MM.1S (cell line): ENCODE measurements around the gene RHBDL2.

Source experiments
- DNase-seq: peaks from one replicate; pipeline ENCODE4 v3.0.0-alpha.2; 2015
- H2AFZ ChIP-seq: fragments of 300-600 bp; sonication (generic); 2 replicates; pipeline ENCODE4 v1.6.0; 2016; ENCODE audit warnings: antibody characterized with exemption, low read length
- H3F3A ChIP-seq: fragments of 300-600 bp; sonication (generic); 2 replicates; pipeline ENCODE4 v1.6.1; 2016; ENCODE audit warnings: mild to moderate bottlenecking, antibody characterized with exemption, low read length, moderate library complexity, mixed read lengths; ENCODE audit not compliant: insufficient read depth
- H3K27ac ChIP-seq: fragments of 300-600 bp; sonication (generic); 2 replicates; pipeline ENCODE4 v1.5.1; 2016; ENCODE audit warnings: mild to moderate bottlenecking, low read length
- H3K27me3 ChIP-seq: fragments of 300-600 bp; sonication (generic); replicated peaks from 2 replicates; pipeline ENCODE4 v1.6.0; 2016; ENCODE audit warnings: low read length; ENCODE audit not compliant: insufficient read depth
- H3K36me3 ChIP-seq: fragments of 300-600 bp; sonication (generic); replicated peaks from 2 replicates; pipeline ENCODE4 v1.6.1; 2016; ENCODE audit warnings: mild to moderate bottlenecking, low read length, mixed read lengths; ENCODE audit not compliant: insufficient read depth
- H3K4me1 ChIP-seq: fragments of 300-600 bp; sonication (generic); 2 replicates; pipeline ENCODE4 v1.6.1; 2016; ENCODE audit warnings: low read length, mixed read lengths
- H3K4me2 ChIP-seq: fragments of 300-600 bp; sonication (generic); 2 replicates; pipeline ENCODE4 v1.6.0; 2016; ENCODE audit warnings: low read depth, low read length
- H3K4me3 ChIP-seq: fragments of 300-600 bp; sonication (generic); 2 replicates; pipeline ENCODE4 v1.5.1; 2016; ENCODE audit warnings: low read length, mixed read lengths
- H3K79me2 ChIP-seq: fragments of 300-600 bp; sonication (generic); 2 replicates; pipeline ENCODE4 v1.6.1; 2016; ENCODE audit warnings: mixed run types, low read length, mixed read lengths
- H3K9ac ChIP-seq: fragments of 300-600 bp; sonication (generic); 2 replicates; pipeline ENCODE4 v1.6.1; 2016; ENCODE audit warnings: low read length, mixed read lengths
- H3K9me2 ChIP-seq: fragments of 300-600 bp; sonication (generic); replicated peaks from 2 replicates; pipeline ENCODE4 v1.6.1; 2016; ENCODE audit warnings: mild to moderate bottlenecking, low read length, mixed read lengths; ENCODE audit not compliant: insufficient read depth
- H3K9me3 ChIP-seq: fragments of 300-600 bp; sonication (generic); replicated peaks from 2 replicates; pipeline ENCODE4 v1.6.1; 2016; ENCODE audit warnings: mild to moderate bottlenecking, low read length, mixed read lengths; ENCODE audit not compliant: insufficient read depth
- H4K20me1 ChIP-seq: fragments of 300-600 bp; sonication (generic); 2 replicates; pipeline ENCODE4 v1.6.1; 2016; ENCODE audit warnings: mild to moderate bottlenecking, low read length, moderate library complexity, mixed read lengths; ENCODE audit not compliant: insufficient read depth
- EZH2 ChIP-seq: fragments of 300-600 bp; sonication (generic); optimal IDR thresholded peaks from 2 replicates; pipeline ENCODE3; 2017; ENCODE audit warnings: low read depth, mild to moderate bottlenecking, antibody characterized with exemption, low read length, mixed read lengths
- EZH2phosphoT487 ChIP-seq: fragments of 300-600 bp; sonication (generic); IDR thresholded peaks from 2 replicates; pipeline ENCODE4 v1.6.1; 2018; ENCODE audit warnings: antibody characterized with exemption, low read length
- TF ChIP-seq, protein P1 (sequence below): fragments of 300-600 bp; sonication (generic); IDR thresholded peaks from 2 replicates; pipeline ENCODE4 v1.5.1; 2016; ENCODE audit warnings: antibody characterized with exemption, low read length, mixed read lengths

The RHBDL2 gene

DNA sequence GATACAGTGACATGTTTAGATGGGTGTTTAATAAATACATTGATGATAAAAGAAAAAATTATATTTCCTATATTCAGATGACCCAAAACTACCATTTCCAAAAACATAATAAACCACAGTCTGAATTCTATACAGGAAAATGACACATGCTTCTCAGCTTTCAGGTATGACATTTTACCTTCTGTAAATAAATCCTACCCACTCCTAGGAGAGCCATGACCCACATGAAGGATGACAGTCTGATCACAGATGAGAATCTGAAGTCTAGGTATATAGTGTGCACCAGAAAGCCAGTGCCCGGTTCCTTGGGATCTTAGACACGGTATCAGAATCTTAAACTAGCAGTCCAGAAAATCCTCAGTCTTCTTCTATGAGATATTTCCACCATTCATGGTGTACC is 56.5 kb downstream of the RHBDL2 start:
- Histone ChIP-seq H3K9me3 (no peaks in the 10 kb centered on the region), H3K9me2 (no peaks in the 10 kb centered on the region), H3K9ac (no peak overlapping the region), H3K4me1 (no peaks in the 10 kb centered on the region), H3F3A (no peaks in the 10 kb centered on the region), H3K4me2 (no peak overlapping the region), H3K79me2 (no peaks in the 10 kb centered on the region), H3K36me3 (no peaks in the 10 kb centered on the region), H3K27me3 (no peaks in the 10 kb centered on the region), H3K4me3 (no peak overlapping the region), H4K20me1 (no peaks in the 10 kb centered on the region), H3K27ac (no peak overlapping the region), H2AFZ (no peak overlapping the region)
- no peak for DNase-seq
- TF ChIP-seq EZH2 (no peak), EZH2phosphoT487 (no peak)
- TF ChIP-seq, protein P1, sequence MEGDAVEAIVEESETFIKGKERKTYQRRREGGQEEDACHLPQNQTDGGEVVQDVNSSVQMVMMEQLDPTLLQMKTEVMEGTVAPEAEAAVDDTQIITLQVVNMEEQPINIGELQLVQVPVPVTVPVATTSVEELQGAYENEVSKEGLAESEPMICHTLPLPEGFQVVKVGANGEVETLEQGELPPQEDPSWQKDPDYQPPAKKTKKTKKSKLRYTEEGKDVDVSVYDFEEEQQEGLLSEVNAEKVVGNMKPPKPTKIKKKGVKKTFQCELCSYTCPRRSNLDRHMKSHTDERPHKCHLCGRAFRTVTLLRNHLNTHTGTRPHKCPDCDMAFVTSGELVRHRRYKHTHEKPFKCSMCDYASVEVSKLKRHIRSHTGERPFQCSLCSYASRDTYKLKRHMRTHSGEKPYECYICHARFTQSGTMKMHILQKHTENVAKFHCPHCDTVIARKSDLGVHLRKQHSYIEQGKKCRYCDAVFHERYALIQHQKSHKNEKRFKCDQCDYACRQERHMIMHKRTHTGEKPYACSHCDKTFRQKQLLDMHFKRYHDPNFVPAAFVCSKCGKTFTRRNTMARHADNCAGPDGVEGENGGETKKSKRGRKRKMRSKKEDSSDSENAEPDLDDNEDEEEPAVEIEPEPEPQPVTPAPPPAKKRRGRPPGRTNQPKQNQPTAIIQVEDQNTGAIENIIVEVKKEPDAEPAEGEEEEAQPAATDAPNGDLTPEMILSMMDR: no peak

DNA sequence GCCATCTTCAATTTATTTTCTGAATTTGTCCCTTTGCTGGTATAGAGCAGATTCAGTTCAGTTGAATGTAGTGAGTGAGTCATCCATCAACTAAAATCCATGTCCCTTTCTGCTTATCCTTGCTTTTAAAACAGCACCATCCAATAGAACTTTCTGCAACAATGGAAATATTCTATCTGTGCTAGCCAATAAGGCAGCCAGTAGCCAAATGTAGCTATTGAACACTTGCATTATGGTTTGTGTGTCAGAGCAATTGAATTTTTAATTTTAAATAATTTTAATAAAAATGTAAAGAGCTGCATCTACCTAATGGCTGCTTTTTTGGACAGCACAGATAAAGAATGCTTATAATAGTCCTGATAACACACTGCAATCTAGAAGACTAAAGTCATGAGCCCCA is 60.1 kb downstream of the RHBDL2 start, which contains the start of gene GJA9:
TSS of gene GJA9 (minus strand) at position 101 of the 400 bp plus-strand sequence. CDS start 5,489 bp downstream, outside the sequence.
- no peaks in the 10 kb centered on the region for H3K79me2 ChIP-seq
- H3K36me3 ChIP-seq: no peaks in the 10 kb centered on the region
- H4K20me1 ChIP-seq: no peaks in the 10 kb centered on the region
- H3K9me3 ChIP-seq: no peaks in the 10 kb centered on the region
- H3K27me3 ChIP-seq: no peaks in the 10 kb centered on the region
- H3K4me2 ChIP-seq: no peak within 1 kb of the TSS
- no peak within 1 kb of the TSS for H2AFZ ChIP-seq
- no peak within 1 kb of the TSS for H3K4me3 ChIP-seq
- no peak within 1 kb of the TSS for H3K9ac ChIP-seq
- no peak for DNase-seq
- no peaks in the 10 kb centered on the region for H3F3A ChIP-seq
- H3K4me1 ChIP-seq: no peaks in the 10 kb centered on the region
- H3K27ac ChIP-seq: no peak within 1 kb of the TSS
- TF ChIP-seq EZH2phosphoT487 (no peak), EZH2 (no peak)
- TF ChIP-seq, protein P1: no peak
- H3K9me2 ChIP-seq: no peaks in the 10 kb centered on the region

DNA sequence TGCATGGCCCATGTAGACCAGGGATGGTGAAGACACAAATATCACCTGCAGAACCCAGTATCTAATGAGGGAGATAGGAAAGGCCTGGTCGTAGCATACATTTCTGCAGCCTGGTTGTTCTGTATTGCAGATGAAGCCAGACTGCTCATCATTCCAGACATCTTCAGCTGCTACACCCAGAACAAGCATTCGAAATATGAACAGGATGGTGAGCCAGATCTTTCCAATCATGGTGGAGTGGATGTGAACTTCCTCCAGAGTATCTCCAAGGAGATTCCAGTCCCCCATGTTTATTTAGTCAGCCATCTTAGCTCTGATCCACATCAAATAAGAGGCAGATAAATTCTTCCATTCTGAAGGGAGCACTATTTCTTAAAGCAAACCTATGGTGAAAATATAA is 65.8 kb downstream of the RHBDL2 start:
- no peaks in the 10 kb centered on the region for H4K20me1 ChIP-seq
- H3F3A ChIP-seq: peaks cover 18% of the 10 kb centered on the region
- no peak overlapping the region for H2AFZ ChIP-seq
- no peak for DNase-seq
- no peak overlapping the region for H3K27ac ChIP-seq
- H3K9me2 ChIP-seq: no peaks in the 10 kb centered on the region
- no peaks in the 10 kb centered on the region for H3K9me3 ChIP-seq
- H3K36me3 ChIP-seq: no peaks in the 10 kb centered on the region
- no peak overlapping the region for H3K4me3 ChIP-seq
- peaks cover 24% of the 10 kb centered on the region for H3K79me2 ChIP-seq
- no peak overlapping the region for H3K9ac ChIP-seq
- H3K4me1 ChIP-seq: peaks cover 15% of the 10 kb centered on the region
- TF ChIP-seq, protein P1: no peak
- TF ChIP-seq EZH2phosphoT487 (no peak), EZH2 (no peak)
- no peak overlapping the region for H3K4me2 ChIP-seq
- H3K27me3 ChIP-seq: no peaks in the 10 kb centered on the region
